ENCODE data around the gene CNST. TPM values are rescaled to one million over a fixed set of nuclear protein-coding genes. Genes with fewer than 3 reads are reported as not detected.

The CNST gene
- total and polyA plus RNA-seq, 2 of the 13 experiments (the other 11 are each of a cell fraction or from before 2014, with no cell fraction given), result 6.3 to 12.4 TPM

- TF ChIP-seq PRDM4 (CRISPR knock-in tag; IDR thresholded peaks at IDR 0.05; ENCODE audit: borderline replicate concordance) (no peak), RARA (CRISPR knock-in tag; IDR thresholded peaks at IDR 0.05) (no peak), ZNF354B (CRISPR knock-in tag; IDR thresholded peaks at IDR 0.05) (no peak), ZNF800 (CRISPR knock-in tag; IDR thresholded peaks at IDR 0.05) (no peak), GATAD2A (CRISPR knock-in tag; IDR thresholded peaks at IDR 0.05) (0 out of 2 replicates have a peak, but pooled peaks have one; percentile 23), CTCF (CRISPR knock-in tag; IDR thresholded peaks at IDR 0.05) (peak; percentile 89), ZNF362 (CRISPR knock-in tag; IDR thresholded peaks at IDR 0.05; ENCODE audit: borderline replicate concordance) (peak; percentile 31; the same call in 1 of the 2 replicates), HMG20A (CRISPR knock-in tag; IDR thresholded peaks at IDR 0.05; ENCODE audit: borderline replicate concordance) (no peak), ZNF12 (CRISPR knock-in tag; IDR thresholded peaks at IDR 0.05) (no peak), GABPA (IDR thresholded peaks at IDR 0.05; ENCODE audit: low read depth, low read length) (no peak), GABPA (CRISPR knock-in tag; IDR thresholded peaks at IDR 0.05; ENCODE audit: low read depth) (no peak), ISL2 (CRISPR knock-in tag; IDR thresholded peaks at IDR 0.05) (no peak), ZNF318 (CRISPR knock-in tag; IDR thresholded peaks at IDR 0.05) (no peak)
These were observed 123.3 kb downstream of the CNST start (continued) for GRCh38 chr1:246689409-246690008.

Data from HepG2 (cell line).